HG02571 (cell line): ENCODE data around the gene EIPR1.
A peak's percentile ranks its signal among the peaks of the same experiment; 100 is the strongest.

Experiments used
- ATAC-seq: cut with Tn5 transposase; IDR thresholded peaks from one replicate; pipeline ENCODE4 v1.9.1; 2021; ENCODE audit warnings: mild to moderate bottlenecking, moderate library complexity; ENCODE audit not compliant: unreplicated experiment

EIPR1 gene

GRCh38 chr2:3256605-3257004 lies 121.0 kb downstream of the EIPR1 start:
- no peak for ATAC-seq

GRCh38 chr2:3256157-3256556 lies 121.5 kb downstream of the EIPR1 start:
- ATAC-seq: no peak

GRCh38 chr2:3254442-3254941 lies 123.1 kb downstream of the EIPR1 start:
- ATAC-seq: peak; percentile 70

- ATAC-seq: no peak
These were observed 123.6 kb downstream of the EIPR1 start for GRCh38 chr2:3253913-3254441.

- ATAC-seq: no peak
These were observed 125.7 kb downstream of the EIPR1 start for GRCh38 chr2:3251946-3252345.

GRCh38 chr2:3249476-3249962 lies 128.1 kb downstream of the EIPR1 start:
- ATAC-seq: no peak

GRCh38 chr2:3248754-3249475 lies 128.7 kb downstream of the EIPR1 start:
- ATAC-seq: no peak

GRCh38 chr2:3246928-3247714 lies 130.5 kb downstream of the EIPR1 start:
- ATAC-seq: no peak

- ATAC-seq: no peak
These were observed 131.2 kb downstream of the EIPR1 start for GRCh38 chr2:3246406-3246805.

- ATAC-seq: no peak
These were observed 133.1 kb downstream of the EIPR1 start for GRCh38 chr2:3244486-3244885.

- no peak for ATAC-seq
These were observed 133.8 kb downstream of the EIPR1 start for GRCh38 chr2:3243804-3244203.

GRCh38 chr2:3242747-3243369 lies 134.8 kb downstream of the EIPR1 start:
- ATAC-seq: no peak

GRCh38 chr2:3241971-3242746 lies 135.5 kb downstream of the EIPR1 start:
- ATAC-seq: no peak

- ATAC-seq: peak; percentile 59
These were observed 138.4 kb downstream of the EIPR1 start for GRCh38 chr2:3238951-3239841.

GRCh38 chr2:3236300-3237045 lies 141.1 kb downstream of the EIPR1 start:
- no peak for ATAC-seq

GRCh38 chr2:3233877-3234276 lies 143.7 kb downstream of the EIPR1 start:
- ATAC-seq: no peak

- ATAC-seq: no peak
These were observed 148.4 kb downstream of the EIPR1 start for GRCh38 chr2:3229221-3229620.

- no peak for ATAC-seq
These were observed 152.9 kb downstream of the EIPR1 start for GRCh38 chr2:3224681-3225080.
